HL-60 (cell line): Measurements from ENCODE around the gene ESR1.

ENCODE experiments used
- CTCF ChIP-seq: IDR thresholded peaks from one replicate; pipeline ENCODE4 v1.5.1; 2011; ENCODE audit warnings: low read length, control low read depth, inconsistent platforms; ENCODE audit not compliant: insufficient read depth
- POLR2AphosphoS5 ChIP-seq: IDR thresholded peaks from 2 replicates; pipeline ENCODE4 v1.6.1; 2012; ENCODE audit warnings: low read depth
- REST ChIP-seq: IDR thresholded peaks from 2 replicates; pipeline ENCODE4 v1.6.1; 2012; ENCODE audit warnings: low read depth; ENCODE audit not compliant: insufficient replicate concordance
- SPI1 ChIP-seq: IDR thresholded peaks from 2 replicates; pipeline ENCODE4 v1.6.1; 2012; ENCODE audit warnings: low read depth, mild to moderate bottlenecking, borderline replicate concordance

GRCh38 chr6:151783692-151784091, 23.8 kb upstream of the ESR1 start:
- TF ChIP-seq REST (no peak), CTCF (no peak), SPI1 (no peak), POLR2AphosphoS5 (no peak)
